GM23248 (cell line): ENCODE data around the gene FFAR2.

Source experiments
- EZH2 ChIP-seq: fragments of 200-600 bp; sonication (generic); IDR thresholded peaks from 2 replicates; pipeline ENCODE4 v1.6.1; 2018; ENCODE audit warnings: antibody characterized with exemption, mild to moderate bottlenecking; ENCODE audit not compliant: insufficient read depth, poor library complexity, severe bottlenecking
- EZH2phosphoT487 ChIP-seq: fragments of 200-600 bp; sonication (generic); IDR thresholded peaks from 2 replicates; pipeline ENCODE4 v1.6.1; 2018; ENCODE audit warnings: antibody characterized with exemption, moderate library complexity, mild to moderate bottlenecking, low read depth; ENCODE audit not compliant: insufficient read depth

DNA sequence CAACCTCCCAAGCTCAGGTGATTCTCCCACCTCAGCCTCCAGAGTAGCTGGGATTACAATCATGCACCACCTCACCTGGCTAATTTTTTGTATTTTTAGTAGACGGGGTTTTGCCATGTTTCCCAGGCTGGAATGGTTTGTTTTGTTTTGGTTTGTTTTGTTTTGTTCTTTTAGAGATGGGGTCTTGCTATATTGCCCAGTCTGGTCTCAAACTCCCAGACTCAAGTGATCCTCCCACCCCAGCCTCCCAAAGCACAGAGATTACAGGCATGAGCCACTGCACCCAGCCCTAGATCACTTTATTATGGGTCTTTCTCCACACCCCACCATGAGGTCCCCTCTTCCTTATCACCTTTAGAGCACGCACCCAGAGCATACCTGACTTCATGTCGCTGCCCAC, 50.2 kb downstream of the FFAR2 start:
- TF ChIP-seq EZH2phosphoT487 (no peak), EZH2 (no peak)
